Mesendoderm (in vitro differentiated cells): ENCODE measurements around the gene ZC3H14.

Experiments
- DNase-seq: peaks from one replicate; pipeline ENCODE4 v3.0.0; 2013
- H2AK5ac ChIP-seq: 2 replicates; pipeline ENCODE4 v1.6.1; 2013; ENCODE audit warnings: low read length, inconsistent platforms
- H2BK120ac ChIP-seq: 2 replicates; pipeline ENCODE4 v1.6.1; 2013; ENCODE audit warnings: low read depth, mild to moderate bottlenecking, low read length, moderate library complexity, mixed read lengths
- H2BK15ac ChIP-seq: replicated peaks from 2 replicates; pipeline ENCODE4 v1.6.1; 2013; ENCODE audit warnings: low read depth, mild to moderate bottlenecking, moderate library complexity
- H2BK5ac ChIP-seq: 2 replicates; pipeline ENCODE4 v1.6.1; 2013; ENCODE audit warnings: low read length, inconsistent platforms
- H3K18ac ChIP-seq: 2 replicates; pipeline ENCODE4 v1.6.1; 2013; ENCODE audit warnings: mild to moderate bottlenecking, low read length, mixed read lengths
- H3K23ac ChIP-seq: one replicate; pipeline ENCODE4 v1.6.1; 2013; ENCODE audit warnings: low read length
- H3K27ac ChIP-seq: 2 replicates; pipeline ENCODE4 v1.5.1; 2013; ENCODE audit warnings: low read depth, mild to moderate bottlenecking, inconsistent platforms, low read length, moderate library complexity
- H3K27me3 ChIP-seq: 2 replicates; pipeline ENCODE4 v1.6.1; 2013; ENCODE audit warnings: low read length, control low read depth, mild to moderate bottlenecking, inconsistent platforms; ENCODE audit not compliant: insufficient read depth, poor library complexity
- H3K36me3 ChIP-seq: 2 replicates; pipeline ENCODE4 v1.6.1; 2013; ENCODE audit warnings: low read length, inconsistent platforms; ENCODE audit not compliant: control insufficient read depth, insufficient read depth
- H3K4ac ChIP-seq: one replicate; pipeline ENCODE4 v1.6.1; 2013; ENCODE audit warnings: low read depth, mild to moderate bottlenecking, low read length, moderate library complexity
- H3K4me1 ChIP-seq: 2 replicates; pipeline ENCODE4 v1.6.1; 2013; ENCODE audit warnings: low read depth, low read length, inconsistent platforms; ENCODE audit not compliant: control insufficient read depth
- H3K4me2 ChIP-seq: 2 replicates; pipeline ENCODE4 v1.6.1; 2013; ENCODE audit warnings: low read length
- H3K4me3 ChIP-seq: 2 replicates; pipeline ENCODE4 v1.5.1; 2013; ENCODE audit warnings: mild to moderate bottlenecking, low read length
- H3K56ac ChIP-seq: one replicate; pipeline ENCODE4 v1.6.1; 2013; ENCODE audit warnings: low read length
- H3K79me1 ChIP-seq: 2 replicates; pipeline ENCODE4 v1.6.1; 2013; ENCODE audit warnings: low read length, inconsistent platforms
- H3K79me2 ChIP-seq: 2 replicates; pipeline ENCODE4 v1.6.1; 2013; ENCODE audit warnings: mild to moderate bottlenecking, low read length; ENCODE audit not compliant: control insufficient read depth, insufficient read depth
- H3K9ac ChIP-seq: 2 replicates; pipeline ENCODE4 v1.6.1; 2013; ENCODE audit warnings: low read length, inconsistent platforms
- H4K5ac ChIP-seq: one replicate; pipeline ENCODE4 v1.6.1; 2013; ENCODE audit warnings: low read length
- H4K8ac ChIP-seq: one replicate; pipeline ENCODE4 v1.6.1; 2013; ENCODE audit warnings: low read depth, mild to moderate bottlenecking, control low read depth, low read length, moderate library complexity
- WGBS: extraction: QIAGEN DNeasy Blood & Tissue Kit; methylation state at CpG from one replicate; pipeline ENCODE4 v1.1.7; 2013; ENCODE audit warnings: low lambda C conversion rate, missing lambda C conversion rate; ENCODE audit not compliant: insufficient coverage; ENCODE audit errors: extremely low coverage; 5-methylcytosine and 5-hydroxymethylcytosine counted together

The ZC3H14 gene

DNA sequence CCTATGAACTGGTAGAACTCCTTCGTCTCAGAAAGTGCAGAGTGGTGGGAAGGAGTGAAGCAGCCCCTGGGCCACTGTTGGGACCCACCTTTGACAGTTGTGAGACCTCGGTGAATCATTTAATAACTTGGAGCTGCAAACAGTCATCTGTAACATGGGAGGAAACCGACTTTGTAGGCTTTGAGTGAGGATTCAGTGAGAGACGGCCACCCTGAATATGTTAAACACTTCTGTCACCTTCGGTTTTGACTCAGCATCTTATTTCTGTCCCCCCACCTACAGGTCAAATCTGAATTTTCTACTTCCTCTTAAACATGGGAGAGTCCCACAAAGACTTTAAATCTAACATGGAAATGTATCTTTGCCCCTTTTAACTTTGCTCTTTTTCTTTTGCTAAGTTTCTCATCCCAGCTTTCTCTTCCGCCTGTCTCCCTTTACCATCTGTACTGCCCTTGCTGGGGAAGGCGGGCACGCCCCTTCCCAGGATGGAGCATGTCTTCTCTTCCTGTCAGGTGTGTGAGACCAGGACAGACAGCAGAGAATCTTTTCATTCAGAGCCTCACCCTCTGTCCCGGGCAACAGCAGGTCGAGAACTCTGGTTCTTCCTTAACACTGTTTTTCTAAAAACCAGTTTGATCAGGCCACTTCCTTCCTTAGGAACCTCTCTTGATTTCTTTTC lies 37.1 kb downstream of the ZC3H14 start:
- H3K79me2 ChIP-seq: no peaks in the 10 kb centered on the region
- no peaks in the 10 kb centered on the region for H3K27me3 ChIP-seq
- no peak overlapping the region for H3K4me3 ChIP-seq
- H2AK5ac ChIP-seq: no peak overlapping the region
- peaks cover 7% of the 10 kb centered on the region for H3K79me1 ChIP-seq
- H2BK15ac ChIP-seq: no peak overlapping the region
- H4K5ac ChIP-seq: no peak overlapping the region
- H3K36me3 ChIP-seq: peaks cover 9% of the 10 kb centered on the region
- no peak overlapping the region for H3K23ac ChIP-seq
- no peak overlapping the region for H3K27ac ChIP-seq
- H3K4me1 ChIP-seq: peaks cover 1% of the 10 kb centered on the region
- no peak overlapping the region for H3K4ac ChIP-seq
- no peak overlapping the region for H4K8ac ChIP-seq
- H2BK120ac ChIP-seq: no peak overlapping the region
- no peak overlapping the region for H3K18ac ChIP-seq
- DNase-seq: no peak
- no CpG with 5 or more reads among the region's 10 CpGs for WGBS
- H3K4me2 ChIP-seq: no peak overlapping the region
- no peak overlapping the region for H3K9ac ChIP-seq
- H2BK5ac ChIP-seq: no peak overlapping the region
- no peak overlapping the region for H3K56ac ChIP-seq

- H3K27ac ChIP-seq: no peak overlapping the region
- no peak overlapping the region for H2AK5ac ChIP-seq
- no peak overlapping the region for H3K56ac ChIP-seq
- H3K18ac ChIP-seq: no peak overlapping the region
- no peak overlapping the region for H2BK120ac ChIP-seq
- no peaks in the 10 kb centered on the region for H3K27me3 ChIP-seq
- H4K5ac ChIP-seq: no peak overlapping the region
- no peak overlapping the region for H3K9ac ChIP-seq
- H3K79me1 ChIP-seq: peaks cover 2% of the 10 kb centered on the region
- H3K36me3 ChIP-seq: peaks cover 14% of the 10 kb centered on the region
- no peak overlapping the region for H4K8ac ChIP-seq
- DNase-seq: no peak
- H3K4ac ChIP-seq: no peak overlapping the region
- H2BK15ac ChIP-seq: no peak overlapping the region
- no peak overlapping the region for H3K4me2 ChIP-seq
- H3K79me2 ChIP-seq: no peaks in the 10 kb centered on the region
- no peak overlapping the region for H2BK5ac ChIP-seq
- H3K23ac ChIP-seq: no peak overlapping the region
- H3K4me1 ChIP-seq: peaks cover 1% of the 10 kb centered on the region
- H3K4me3 ChIP-seq: no peak overlapping the region
Measured at GRCh38 chr14:88604212-88604611, 41.4 kb downstream of the ZC3H14 start.

DNA sequence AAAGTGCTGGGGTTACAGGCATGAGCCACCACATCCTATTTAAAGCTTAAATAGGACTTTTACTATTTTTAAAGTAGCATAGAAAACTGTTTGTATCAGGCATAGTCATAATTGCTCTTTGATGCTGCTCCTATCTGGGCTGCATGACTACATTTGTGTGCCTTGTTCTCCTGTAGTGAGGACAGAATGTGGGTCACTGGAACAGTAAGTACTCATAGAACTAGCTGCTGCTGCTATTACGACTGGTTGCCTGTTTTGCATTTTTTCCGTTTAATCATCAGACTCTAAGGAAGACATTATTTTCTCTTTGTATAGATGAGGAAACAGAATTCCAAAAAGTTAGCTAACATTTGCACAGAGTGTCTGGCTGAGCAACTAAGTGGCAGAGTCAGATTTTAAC lies 42.8 kb downstream of the ZC3H14 start:
- H2BK15ac ChIP-seq: no peak overlapping the region
- no peak overlapping the region for H3K27ac ChIP-seq
- no peak overlapping the region for H3K4me3 ChIP-seq
- WGBS: no CpG with 5 or more reads among the region's 2 CpGs
- peaks cover 16% of the 10 kb centered on the region for H3K36me3 ChIP-seq
- H4K8ac ChIP-seq: no peak overlapping the region
- no peaks in the 10 kb centered on the region for H3K79me1 ChIP-seq
- H2BK120ac ChIP-seq: no peak overlapping the region
- no peak overlapping the region for H2BK5ac ChIP-seq
- no peaks in the 10 kb centered on the region for H3K79me2 ChIP-seq
- H2AK5ac ChIP-seq: no peak overlapping the region
- no peak overlapping the region for H3K9ac ChIP-seq
- H3K4ac ChIP-seq: no peak overlapping the region
- no peaks in the 10 kb centered on the region for H3K27me3 ChIP-seq
- no peak overlapping the region for H3K23ac ChIP-seq
- no peaks in the 10 kb centered on the region for H3K4me1 ChIP-seq
- H3K4me2 ChIP-seq: no peak overlapping the region
- no peak overlapping the region for H4K5ac ChIP-seq
- no peak overlapping the region for H3K18ac ChIP-seq
- DNase-seq: no peak
- H3K56ac ChIP-seq: no peak overlapping the region

GRCh38 chr14:88607829-88608228 lies 45.0 kb downstream of the ZC3H14 start:
- no peak overlapping the region for H3K27ac ChIP-seq
- no peaks in the 10 kb centered on the region for H3K4me1 ChIP-seq
- no peak overlapping the region for H3K18ac ChIP-seq
- peak; percentile 44 for DNase-seq
- no peak overlapping the region for H3K4ac ChIP-seq
- H3K23ac ChIP-seq: no peak overlapping the region
- peaks cover 15% of the 10 kb centered on the region for H3K36me3 ChIP-seq
- H3K56ac ChIP-seq: no peak overlapping the region
- H4K5ac ChIP-seq: no peak overlapping the region
- no peaks in the 10 kb centered on the region for H3K79me2 ChIP-seq
- H2BK120ac ChIP-seq: no peak overlapping the region
- no peak overlapping the region for H3K4me2 ChIP-seq
- H3K27me3 ChIP-seq: no peaks in the 10 kb centered on the region
- H3K4me3 ChIP-seq: no peak overlapping the region
- no peak overlapping the region for H4K8ac ChIP-seq
- H2BK5ac ChIP-seq: no peak overlapping the region
- H2BK15ac ChIP-seq: no peak overlapping the region
- no peak overlapping the region for H3K9ac ChIP-seq
- no peak overlapping the region for H2AK5ac ChIP-seq
- H3K79me1 ChIP-seq: no peaks in the 10 kb centered on the region

DNA sequence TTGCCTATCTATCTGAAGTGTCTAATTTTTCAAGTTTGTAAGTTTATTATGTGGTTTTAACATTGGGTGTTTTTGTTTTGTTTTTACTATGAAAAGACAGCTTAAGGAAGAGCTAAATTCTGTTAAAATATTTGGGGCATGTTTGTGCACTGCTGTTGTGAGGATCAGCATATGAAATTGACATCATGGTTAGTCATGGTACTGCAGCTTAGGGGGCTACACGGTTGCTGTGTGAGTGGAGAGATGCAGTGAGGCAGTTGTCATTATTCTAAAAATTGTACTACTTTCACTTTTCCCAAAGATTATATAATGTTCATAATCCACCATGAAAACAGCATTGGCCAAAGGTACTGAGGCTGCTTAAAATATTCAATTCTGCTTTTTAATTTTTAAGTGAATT lies 49.0 kb downstream of the ZC3H14 start:
- Histone ChIP-seq H2BK15ac (no peak overlapping the region), H3K79me1 (no peaks in the 10 kb centered on the region), H3K23ac (no peak overlapping the region), H3K79me2 (no peaks in the 10 kb centered on the region), H3K56ac (no peak overlapping the region), H3K4me2 (no peak overlapping the region), H2BK5ac (no peak overlapping the region), H3K4ac (no peak overlapping the region), H4K8ac (no peak overlapping the region), H3K4me3 (no peak overlapping the region), H4K5ac (no peak overlapping the region), H3K9ac (no peak overlapping the region), H2AK5ac (no peak overlapping the region), H2BK120ac (no peak overlapping the region), H3K27ac (no peak overlapping the region), H3K18ac (no peak overlapping the region), H3K4me1 (peaks cover 2% of the 10 kb centered on the region), H3K27me3 (no peaks in the 10 kb centered on the region), H3K36me3 (peaks cover 12% of the 10 kb centered on the region)
- no CpG with 5 or more reads among the region's 1 CpG for WGBS
- no peak for DNase-seq

GRCh38 chr14:88612981-88613380 lies 50.1 kb downstream of the ZC3H14 start:
- no peak overlapping the region for H2BK15ac ChIP-seq
- no peaks in the 10 kb centered on the region for H3K79me1 ChIP-seq
- H3K4me1 ChIP-seq: peaks cover 2% of the 10 kb centered on the region
- H3K27ac ChIP-seq: no peak overlapping the region
- H3K23ac ChIP-seq: no peak overlapping the region
- WGBS: no CpG with 5 or more reads among the region's 4 CpGs
- H2AK5ac ChIP-seq: no peak overlapping the region
- no peak overlapping the region for H3K56ac ChIP-seq
- H3K4me2 ChIP-seq: no peak overlapping the region
- H4K8ac ChIP-seq: no peak overlapping the region
- no peaks in the 10 kb centered on the region for H3K27me3 ChIP-seq
- H3K9ac ChIP-seq: no peak overlapping the region
- H2BK5ac ChIP-seq: no peak overlapping the region
- H3K36me3 ChIP-seq: peaks cover 5% of the 10 kb centered on the region
- H3K18ac ChIP-seq: no peak overlapping the region
- H3K4ac ChIP-seq: no peak overlapping the region
- DNase-seq: no peak
- H2BK120ac ChIP-seq: no peak overlapping the region
- H3K4me3 ChIP-seq: no peak overlapping the region
- no peaks in the 10 kb centered on the region for H3K79me2 ChIP-seq
- H4K5ac ChIP-seq: no peak overlapping the region
